H9 (cell line): Measurements from ENCODE around the gene CDH5. TPM values are rescaled to one million over a fixed set of nuclear protein-coding genes. Genes with fewer than 3 reads are reported as not detected.

Source experiments
- DNase-seq: peaks from one replicate; pipeline ENCODE4 v3.0.0-alpha.2; 2017
- H2AFZ ChIP-seq: one replicate; pipeline ENCODE4 v1.6.1; 2013; ENCODE audit warnings: mild to moderate bottlenecking, low read length, control low read depth, moderate library complexity
- H2AK5ac ChIP-seq: 2 replicates; pipeline ENCODE4 v1.6.1; 2013; ENCODE audit warnings: low read length, control low read depth, mixed read lengths; ENCODE audit not compliant: insufficient read length
- H2BK120ac ChIP-seq: one replicate; pipeline ENCODE4 v1.6.1; 2013; ENCODE audit warnings: low read depth, mild to moderate bottlenecking, low read length, control low read depth, inconsistent platforms; ENCODE audit not compliant: poor library complexity, severe bottlenecking
- H2BK12ac ChIP-seq: 2 replicates; pipeline ENCODE4 v1.6.1; 2013; ENCODE audit warnings: low read length, control low read depth, mixed read lengths, low read depth; ENCODE audit not compliant: insufficient read length
- H2BK15ac ChIP-seq: 2 replicates; pipeline ENCODE4 v1.6.1; 2013; ENCODE audit warnings: low read depth, low read length, control low read depth
- H2BK20ac ChIP-seq: one replicate; pipeline ENCODE4 v1.6.1; 2013; ENCODE audit warnings: low read depth, mild to moderate bottlenecking, low read length, control low read depth, inconsistent platforms; ENCODE audit not compliant: poor library complexity, severe bottlenecking
- H2BK5ac ChIP-seq: 2 replicates; pipeline ENCODE4 v1.6.1; 2013; ENCODE audit warnings: low read length, control low read depth, mixed read lengths; ENCODE audit not compliant: insufficient read length
- H3K14ac ChIP-seq: 2 replicates; pipeline ENCODE4 v1.6.1; 2013; ENCODE audit warnings: low read length, control low read depth; ENCODE audit not compliant: insufficient read depth
- H3K18ac ChIP-seq: 2 replicates; pipeline ENCODE4 v1.6.1; 2013; ENCODE audit warnings: low read depth, mild to moderate bottlenecking, mixed read lengths, low read length, control low read depth; ENCODE audit not compliant: insufficient read length
- H3K23ac ChIP-seq: 2 replicates; pipeline ENCODE4 v1.6.1; 2013; ENCODE audit warnings: low read length, control low read depth, mixed read lengths, low read depth; ENCODE audit not compliant: insufficient read length
- H3K23me2 ChIP-seq: 2 replicates; pipeline ENCODE4 v1.6.1; 2013; ENCODE audit warnings: low read depth, mild to moderate bottlenecking, mixed read lengths, low read length, control low read depth; ENCODE audit not compliant: insufficient read length, poor library complexity, severe bottlenecking
- H3K27ac ChIP-seq: 2 replicates; pipeline ENCODE4 v1.5.1; 2013; ENCODE audit warnings: low read length, control low read depth, mixed read lengths, low read depth; ENCODE audit not compliant: insufficient read length
- H3K27me3 ChIP-seq: 2 replicates; pipeline ENCODE4 v1.6.1; 2013; ENCODE audit warnings: low read length, control low read depth, inconsistent platforms; ENCODE audit not compliant: insufficient read depth
- H3K4ac ChIP-seq: 2 replicates; pipeline ENCODE4 v1.6.1; 2013; ENCODE audit warnings: low read depth, mild to moderate bottlenecking, control low read depth, inconsistent platforms, low read length, moderate library complexity
- H3K4me1 ChIP-seq: 2 replicates; pipeline ENCODE4 v1.6.1; 2013; ENCODE audit warnings: low read length, control low read depth, inconsistent platforms; ENCODE audit not compliant: insufficient read depth
- H3K4me2 ChIP-seq: 2 replicates; pipeline ENCODE4 v1.6.1; 2013; ENCODE audit warnings: low read length, control low read depth, mixed read lengths; ENCODE audit not compliant: insufficient read length, insufficient read depth
- H3K56ac ChIP-seq: 2 replicates; pipeline ENCODE4 v1.6.1; 2013; ENCODE audit warnings: low read depth, mild to moderate bottlenecking, mixed read lengths, low read length, control low read depth; ENCODE audit not compliant: insufficient read length
- H3K79me1 ChIP-seq: 2 replicates; pipeline ENCODE4 v1.6.1; 2013; ENCODE audit warnings: low read depth, mild to moderate bottlenecking, moderate library complexity, low read length, control low read depth, inconsistent platforms; ENCODE audit not compliant: insufficient read depth, poor library complexity, severe bottlenecking
- H3K79me2 ChIP-seq: 2 replicates; pipeline ENCODE4 v1.6.1; 2013; ENCODE audit warnings: low read length, control low read depth, inconsistent platforms; ENCODE audit not compliant: insufficient read depth
- H3K9ac ChIP-seq: 2 replicates; pipeline ENCODE4 v1.6.1; 2013; ENCODE audit warnings: low read length, control low read depth, mixed read lengths; ENCODE audit not compliant: insufficient read length; ENCODE audit errors: extremely low read depth
- H3K9me3 ChIP-seq: one replicate; pipeline ENCODE4 v1.6.1; 2013; ENCODE audit warnings: low read depth, low read length, inconsistent platforms; ENCODE audit not compliant: control insufficient read depth
- H3T11ph ChIP-seq: one replicate; pipeline ENCODE4 v1.6.1; 2013; ENCODE audit warnings: mild to moderate bottlenecking, low read length, control low read depth, inconsistent platforms
- H4K20me1 ChIP-seq: one replicate; pipeline ENCODE4 v1.6.1; 2013; ENCODE audit not compliant: control insufficient read depth, insufficient read length, insufficient read depth
- H4K5ac ChIP-seq: 2 replicates; pipeline ENCODE4 v1.6.1; 2013; ENCODE audit warnings: low read depth, mild to moderate bottlenecking, mixed read lengths, low read length, control low read depth; ENCODE audit not compliant: insufficient read length
- H4K8ac ChIP-seq: replicated peaks from 2 replicates; pipeline ENCODE4 v1.6.1; 2013; ENCODE audit warnings: low read length, control low read depth, mixed read lengths, low read depth; ENCODE audit not compliant: insufficient read length
- H4K91ac ChIP-seq: 2 replicates; pipeline ENCODE4 v1.6.1; 2013; ENCODE audit warnings: low read depth, mild to moderate bottlenecking, moderate library complexity, mixed read lengths, low read length, control low read depth; ENCODE audit not compliant: insufficient read length
- H3K27ac Mint-ChIP-seq, 3 experiments: 2 replicates in 2 of 3; 3 replicates in 1 of 3; pipeline ENCODE4 v1.8.0; 2020 to 2021; ENCODE audit warnings: mixed read lengths in 3 of 3, mild to moderate bottlenecking in 1 of 3, moderate library complexity in 1 of 3
- H3K27me3 Mint-ChIP-seq: 2 replicates; pipeline ENCODE4 v1.8.0; 2021; ENCODE audit warnings: low read depth, mild to moderate bottlenecking, moderate library complexity, mixed read lengths
- H3K36me3 Mint-ChIP-seq, 3 experiments: 2 replicates in 2 of 3; 3 replicates in 1 of 3; pipeline ENCODE4 v1.8.0; 2020 to 2021; ENCODE audit warnings: low read depth in 3 of 3, mixed read lengths in 3 of 3; ENCODE audit not compliant: insufficient read depth in 1 of 3
- H3K4me1 Mint-ChIP-seq, 2 experiments: 2 replicates each; pipeline ENCODE4 v1.8.0; 2020; ENCODE audit warnings: mixed read lengths in 2 of 2
- H3K4me3 Mint-ChIP-seq, 2 experiments: 2 replicates in 1 of 2; 3 replicates in 1 of 2; pipeline ENCODE4 v1.8.0; 2020 to 2021; ENCODE audit warnings: mild to moderate bottlenecking in 2 of 2, mixed read lengths in 2 of 2, moderate library complexity in 1 of 2
- H3K9me3 Mint-ChIP-seq, 2 experiments: 2 replicates in 1 of 2; 3 replicates in 1 of 2; pipeline ENCODE4 v1.8.0; 2020; ENCODE audit warnings: mild to moderate bottlenecking in 2 of 2, mixed read lengths in 2 of 2, moderate library complexity in 1 of 2
- WGBS: extraction: QIAGEN DNeasy Blood & Tissue Kit; methylation state at CpG from one replicate; pipeline ENCODE4 v1.1.7; 2013; ENCODE audit warnings: missing lambda C conversion rate, low lambda C conversion rate, mixed read lengths; ENCODE audit not compliant: insufficient read length; ENCODE audit errors: extremely low coverage; 5-methylcytosine and 5-hydroxymethylcytosine counted together
- total RNA-seq: library from RNA; stranded (reverse); gene quantifications from 2 replicates; pipeline ENCODE4 v1.2.1, GENCODE V29; 2021
- TF ChIP-seq, protein P1 (sequence below): fragments of 200-600 bp; sonication (generic); conservative IDR thresholded peaks from 3 replicates; pipeline ENCODE4 v1.8.0; 2021; ENCODE audit warnings: antibody characterized with exemption, mild to moderate bottlenecking

Gene CDH5
- total RNA-seq, 1 experiment from 2014 or later: 0.20 TPM

DNA sequence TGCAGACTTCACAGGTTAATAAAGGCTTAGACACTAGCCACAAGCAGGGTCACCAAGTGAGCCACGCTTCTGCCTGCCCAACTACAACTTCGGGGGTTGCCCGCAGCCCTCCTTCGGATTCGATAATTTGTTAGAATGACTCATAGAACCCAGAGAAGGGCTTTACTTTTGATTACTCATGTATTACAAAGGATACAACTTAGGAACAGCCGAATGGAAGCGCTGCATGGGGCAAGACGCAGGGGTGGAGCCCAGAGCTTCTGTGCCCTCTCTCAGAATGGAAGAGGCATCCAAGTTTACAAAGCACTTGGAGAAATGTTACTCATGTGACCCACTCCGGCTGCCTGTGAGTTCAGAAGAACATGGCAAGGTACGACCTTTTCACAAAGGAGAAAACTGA is 7.5 kb upstream of the CDH5 start:
- Histone ChIP-seq H3K27me3 (no peaks in the 10 kb centered on the region), H2BK120ac (no peak overlapping the region), H2AFZ (no peak overlapping the region), H2BK5ac (no peak overlapping the region), H3K9me3 (no peaks in the 10 kb centered on the region), H3K23ac (no peak overlapping the region), H3K27ac (no peak overlapping the region), H2AK5ac (no peak overlapping the region), H3K4me1 (peaks cover 3% of the 10 kb centered on the region; the same call in 1 of the 2 replicates), H2BK15ac (no peak overlapping the region), H3K4me2 (no peak overlapping the region), H2BK12ac (no peak overlapping the region), H4K91ac (no peak overlapping the region), H3K79me1 (no peaks in the 10 kb centered on the region), H3T11ph (no peak overlapping the region), H3K9ac (no peak overlapping the region), H3K56ac (no peak overlapping the region), H4K5ac (no peak overlapping the region), H3K79me2 (no peaks in the 10 kb centered on the region), H4K8ac (no peak overlapping the region), H3K23me2 (no peaks in the 10 kb centered on the region), H3K14ac (no peak overlapping the region), H3K18ac (no peak overlapping the region), H4K20me1 (no peaks in the 10 kb centered on the region), H2BK20ac (no peak overlapping the region), H3K4ac (no peak overlapping the region)
- Mint-ChIP-seq H3K4me1 (peaks cover 13 to 44% of the 10 kb centered on the region in 2 experiments), H3K27ac (no peak overlapping the region), H3K4me3 (no peak overlapping the region), H3K27me3 (peaks cover 16% of the 10 kb centered on the region), H3K9me3 (no peaks in the 10 kb centered on the region), H3K36me3 (no peaks in the 10 kb centered on the region)
- no peak for DNase-seq
- whole genome bisulfite sequencing: no CpG with 5 or more reads among the region's 10 CpGs
- TF ChIP-seq, protein P1, sequence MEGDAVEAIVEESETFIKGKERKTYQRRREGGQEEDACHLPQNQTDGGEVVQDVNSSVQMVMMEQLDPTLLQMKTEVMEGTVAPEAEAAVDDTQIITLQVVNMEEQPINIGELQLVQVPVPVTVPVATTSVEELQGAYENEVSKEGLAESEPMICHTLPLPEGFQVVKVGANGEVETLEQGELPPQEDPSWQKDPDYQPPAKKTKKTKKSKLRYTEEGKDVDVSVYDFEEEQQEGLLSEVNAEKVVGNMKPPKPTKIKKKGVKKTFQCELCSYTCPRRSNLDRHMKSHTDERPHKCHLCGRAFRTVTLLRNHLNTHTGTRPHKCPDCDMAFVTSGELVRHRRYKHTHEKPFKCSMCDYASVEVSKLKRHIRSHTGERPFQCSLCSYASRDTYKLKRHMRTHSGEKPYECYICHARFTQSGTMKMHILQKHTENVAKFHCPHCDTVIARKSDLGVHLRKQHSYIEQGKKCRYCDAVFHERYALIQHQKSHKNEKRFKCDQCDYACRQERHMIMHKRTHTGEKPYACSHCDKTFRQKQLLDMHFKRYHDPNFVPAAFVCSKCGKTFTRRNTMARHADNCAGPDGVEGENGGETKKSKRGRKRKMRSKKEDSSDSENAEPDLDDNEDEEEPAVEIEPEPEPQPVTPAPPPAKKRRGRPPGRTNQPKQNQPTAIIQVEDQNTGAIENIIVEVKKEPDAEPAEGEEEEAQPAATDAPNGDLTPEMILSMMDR: no peak
